Measurements from ENCODE around the gene UTP20.
"Not testable (repeated sequence)": the region's sequence is repeated elsewhere in the genome, so short reads cannot be mapped to it uniquely, and the experiment has no call there.

Gene UTP20

GRCh38 chr12:101327546-101327945 is 47.6 kb downstream of the UTP20 start:
- DNase-seq: no peak

GRCh38 chr12:101328917-101329316 is 49.0 kb downstream of the UTP20 start:
- no peak for DNase-seq

GRCh38 chr12:101330631-101331030 is 50.7 kb downstream of the UTP20 start:
- no peak for DNase-seq

- DNase-seq: no peak
Measured at GRCh38 chr12:101336437-101336836, 56.5 kb downstream of the UTP20 start.

DNA sequence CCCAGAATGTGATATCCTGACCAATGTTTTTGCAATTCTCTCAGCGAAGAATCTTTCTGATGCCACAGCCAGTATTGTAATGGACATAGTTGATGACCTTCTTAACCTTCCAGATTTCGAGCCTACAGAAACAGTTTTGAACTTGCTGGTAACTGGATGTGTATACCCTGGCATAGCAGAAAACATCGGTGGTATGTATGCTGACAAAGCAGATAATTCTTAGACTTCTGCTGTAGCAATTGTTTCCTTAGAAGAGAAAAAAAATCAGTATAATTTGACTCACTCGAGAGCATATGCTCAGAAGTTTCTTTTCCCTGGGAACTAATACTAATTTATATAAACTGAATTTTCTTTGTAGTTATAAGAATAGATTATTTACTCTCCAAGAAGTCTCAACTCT is 58.2 kb downstream of the UTP20 start:
- no peak for DNase-seq

GRCh38 chr12:101343893-101344292 is 64.0 kb downstream of the UTP20 start:
- no peak for DNase-seq

GRCh38 chr12:101351682-101352081 is 71.8 kb downstream of the UTP20 start:
- DNase-seq: no peak

GRCh38 chr12:101356794-101357193 is 76.9 kb downstream of the UTP20 start:
- DNase-seq: no peak

GRCh38 chr12:101361455-101361854 is 81.5 kb downstream of the UTP20 start:
- DNase-seq: no peak

DNA sequence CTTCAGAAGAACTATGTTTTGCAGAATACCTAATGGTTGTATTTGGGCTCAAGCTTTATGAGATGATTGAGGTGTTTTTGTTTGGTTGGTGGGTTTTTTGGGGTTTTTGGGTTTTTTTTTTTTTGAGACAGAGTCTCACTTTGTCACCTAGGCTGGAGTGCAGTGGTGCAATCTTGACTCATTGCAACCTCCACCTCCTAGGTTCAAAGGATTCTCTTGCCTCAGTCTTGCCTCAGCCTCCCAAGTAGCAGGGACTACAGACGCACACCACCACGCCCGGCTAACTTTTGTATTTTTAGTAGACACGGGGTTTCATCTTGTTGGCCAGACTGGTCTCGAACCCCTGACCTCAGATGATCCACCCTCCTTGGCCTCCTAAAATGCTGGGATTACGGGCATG is 88.1 kb downstream of the UTP20 start:
- no peak for DNase-seq

- DNase-seq: no peak
Measured at GRCh38 chr12:101372431-101372830, 92.5 kb downstream of the UTP20 start.

GRCh38 chr12:101375573-101375972 is 95.7 kb downstream of the UTP20 start:
- DNase-seq: no peak

- DNase-seq: no peak
Measured at GRCh38 chr12:101379149-101379548, 99.2 kb downstream of the UTP20 start.

GRCh38 chr12:101391181-101391580 is 111.3 kb downstream of the UTP20 start:
- not testable (repeated sequence) for DNase-seq

GRCh38 chr12:101407049-101407435 is 127.1 kb downstream of the UTP20 start:
- DNase-seq: peak; percentile 69

DNA sequence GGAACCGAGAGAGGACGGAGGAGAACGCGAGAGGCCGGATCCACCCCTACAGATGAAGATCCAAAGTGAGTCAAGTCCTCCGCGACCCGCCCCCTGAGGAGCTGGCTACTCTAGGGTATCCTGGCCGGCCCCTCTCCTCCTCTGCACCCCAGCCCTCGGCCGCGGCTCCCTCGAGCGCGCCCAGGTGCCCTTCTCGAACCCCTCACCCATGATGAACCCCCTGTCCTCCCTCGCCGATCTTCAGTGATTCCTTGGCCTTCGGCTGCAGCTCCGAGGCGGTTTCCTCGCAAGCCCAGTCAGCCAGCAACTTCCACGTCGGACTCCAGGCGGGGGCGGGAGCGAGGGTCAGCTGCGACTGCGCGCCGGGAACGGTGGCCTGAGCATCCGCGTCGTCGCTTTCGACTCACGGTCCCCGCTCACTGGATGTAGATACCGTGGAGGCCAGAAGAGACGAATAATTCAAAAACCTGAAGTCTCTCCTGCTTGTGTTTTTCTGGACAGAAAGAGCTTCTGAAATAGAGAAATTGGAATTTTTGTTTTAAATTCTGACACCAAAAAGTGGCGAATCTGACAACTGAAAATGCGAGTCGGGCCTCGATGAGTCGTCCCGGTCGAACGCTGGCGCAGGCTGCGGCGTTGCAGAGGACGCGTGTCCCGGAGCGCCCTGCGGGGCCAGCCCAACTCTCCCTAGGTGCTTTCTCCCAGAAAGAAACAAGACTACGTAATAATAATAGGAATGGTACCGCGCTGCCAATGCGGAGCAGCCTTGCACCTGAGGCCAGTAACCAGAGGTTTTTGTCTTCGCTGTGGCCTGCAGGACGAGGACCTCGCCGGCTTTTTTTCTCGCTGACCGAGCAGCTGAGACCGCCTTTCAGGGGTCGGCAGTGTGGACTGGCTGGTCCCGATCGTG is 127.8 kb downstream of the UTP20 start, which contains the start of gene ARL1:
Gene ARL1 (minus strand): TSS at position 337 of the 910 bp plus-strand sequence. CDS start 127 bp downstream, at position 210.
- peak; percentile 75 for DNase-seq

- not testable (repeated sequence) for DNase-seq
Measured at GRCh38 chr12:101410169-101410568, 130.3 kb downstream of the UTP20 start.

DNA sequence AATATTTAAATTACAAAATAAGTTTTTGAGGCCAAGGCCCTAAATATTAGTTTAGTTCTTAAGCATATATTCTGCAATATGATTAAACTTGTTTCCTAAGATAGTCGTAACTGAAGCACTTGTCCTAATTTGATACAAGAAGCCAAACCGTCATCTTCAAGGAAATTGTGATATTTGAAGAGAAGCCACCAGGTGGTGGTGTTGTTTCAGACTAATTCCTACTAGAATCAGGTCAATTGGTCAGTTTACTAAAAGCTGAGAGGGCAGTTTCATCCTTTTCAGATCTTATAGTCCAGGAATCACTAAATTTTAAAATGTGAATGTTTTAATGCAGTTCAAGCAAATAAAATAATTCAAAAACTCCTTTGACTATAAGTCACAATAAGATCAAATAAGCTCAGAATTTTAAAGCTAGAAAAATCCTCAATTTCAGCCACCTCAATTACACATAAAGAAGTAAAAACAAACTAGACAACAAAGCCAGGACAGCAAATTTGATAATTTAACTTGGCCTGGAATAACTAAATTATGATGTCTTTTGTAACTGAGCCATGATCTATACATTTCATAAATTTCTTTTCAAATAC is 134.7 kb downstream of the UTP20 start:
- DNase-seq: peak; percentile 86

DNA sequence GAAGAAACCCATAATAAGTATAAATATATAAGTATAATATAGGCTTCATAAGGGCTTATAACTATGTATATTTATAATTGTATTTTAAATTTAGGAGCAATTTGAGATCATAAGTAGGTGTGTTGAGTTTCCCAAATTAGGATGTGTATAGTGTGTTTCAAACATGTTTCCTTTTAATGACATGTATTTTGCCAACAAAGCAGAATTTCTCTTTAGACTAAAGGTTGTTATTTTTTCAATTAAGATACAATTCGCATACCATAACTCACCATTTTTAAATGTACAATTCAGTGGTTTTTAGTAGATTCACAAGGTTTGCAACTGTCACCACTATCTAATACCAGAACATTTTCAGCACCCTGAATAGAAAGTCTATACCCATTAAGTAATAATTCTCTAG is 135.3 kb downstream of the UTP20 start:
- DNase-seq: no peak

GRCh38 chr12:101422066-101422465 is 142.2 kb downstream of the UTP20 start:
- not testable (repeated sequence) for DNase-seq

- DNase-seq: no peak
Measured at GRCh38 chr12:101424620-101425019, 144.7 kb downstream of the UTP20 start.

DNA sequence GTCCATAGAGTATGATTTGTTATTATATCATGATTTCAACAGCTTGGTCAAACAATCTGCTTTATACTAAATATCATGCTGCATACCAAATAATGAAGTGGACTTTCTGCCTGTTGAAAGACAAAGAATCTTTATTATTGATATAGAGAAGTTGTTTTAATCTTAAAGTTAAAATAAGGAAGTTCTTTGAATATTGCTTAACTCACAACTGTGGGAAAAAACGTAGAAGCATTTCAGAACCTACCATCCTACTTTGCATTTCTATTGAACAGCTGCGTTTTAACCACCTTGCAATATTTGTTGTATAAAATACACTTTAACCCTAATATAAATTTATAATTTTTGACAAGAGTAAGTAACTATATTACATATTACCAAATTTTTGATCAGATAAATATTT is 150.6 kb downstream of the UTP20 start:
- no peak for DNase-seq

DNA sequence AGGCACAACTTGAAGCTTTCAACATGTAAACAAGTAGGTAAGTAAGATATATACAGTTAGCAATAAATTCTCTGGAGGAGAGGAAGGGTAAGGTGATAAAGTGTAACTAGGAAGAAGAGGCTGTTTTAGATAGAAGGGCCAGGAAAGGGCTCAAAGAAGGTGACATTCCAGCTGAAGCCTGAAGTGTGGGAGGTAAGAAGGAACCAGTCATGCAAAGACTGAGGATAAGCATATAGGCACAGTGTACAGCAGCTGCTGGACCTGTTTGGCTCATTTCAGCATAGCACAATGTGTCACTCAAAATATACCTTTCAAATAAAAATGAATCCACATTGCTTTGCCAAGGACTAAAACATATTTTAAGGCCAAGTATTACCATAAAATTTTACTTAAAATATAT is 156.2 kb downstream of the UTP20 start:
- DNase-seq: no peak
